Colonic mucosa (tissue), 4 donors: ENCODE measurements around the gene SLC22A13. TPM values are rescaled to one million over a fixed set of nuclear protein-coding genes. Genes with fewer than 3 reads are reported as not detected.

Experiments used
- DNase-seq: peaks from one replicate; pipeline ENCODE4 v3.0.0-alpha.2; 2020
- H3K27ac ChIP-seq: fragments of 200-600 bp; one replicate; pipeline ENCODE4 v1.8.0; 2021
- H3K27me3 ChIP-seq: fragments of 200-600 bp; one replicate; pipeline ENCODE4 v1.8.0; 2021
- H3K36me3 ChIP-seq: fragments of 200-600 bp; one replicate; pipeline ENCODE4 v1.8.0; 2021
- H3K4me1 ChIP-seq: fragments of 200-600 bp; one replicate; pipeline ENCODE4 v1.8.0; 2021; ENCODE audit warnings: mild to moderate bottlenecking
- H3K4me3 ChIP-seq: fragments of 200-600 bp; one replicate; pipeline ENCODE4 v1.8.0; 2021
- H3K9ac ChIP-seq, 2 donors: one replicate each; pipeline ENCODE4 v1.7.0; 2013; ENCODE audit warnings: control low read depth in 2 of 2, low read depth in 2 of 2, low read length in 2 of 2
- H3K9me3 ChIP-seq: fragments of 200-600 bp; one replicate; pipeline ENCODE4 v1.8.0; 2021
- intact Hi-C: fragments of 100-400 bp; cut with DNase I; formaldehyde crosslinking; loops from one replicate; pipeline ENCODE4 v1.14.1; 2022
- total RNA-seq, 2 donors: library from RNA; stranded (reverse); fragmentation: NEBNext Ultra II Directional in 1 of 2; extraction: Animal tissue kit (Norgen Biotek cat#: 25700) in 1 of 2; gene quantifications; one replicate each; pipeline ENCODE4 v1.2.1, GENCODE V29; 2021
- TF ChIP-seq, protein P1 (sequence below): fragments of 200-600 bp; IDR thresholded peaks from one replicate; pipeline ENCODE4 v1.8.0; 2022; ENCODE audit warnings: antibody characterized with exemption, mild to moderate bottlenecking
- donor health status: healthy.
- donor health status: DM: no; HTN: no; CAD: no.
- donor health status: DM: no; HTN: no; CAD: no.

The SLC22A13 gene
- total RNA-seq = 1 to 10 TPM in 1 of 2 donors, under 1 TPM in 1; 0.27 to 1.1 TPM

- DNase-seq = no peak
- Histone ChIP-seq H3K27me3 (no peaks in the 10 kb centered on the region), H3K36me3 (no peaks in the 10 kb centered on the region), H3K9ac (no peak within 1 kb of the TSS), H3K9me3 (no peaks in the 10 kb centered on the region), H3K4me3 (no peak within 1 kb of the TSS), H3K4me1 (no peaks in the 10 kb centered on the region), H3K27ac (no peak within 1 kb of the TSS)
- TF ChIP-seq, protein P1, sequence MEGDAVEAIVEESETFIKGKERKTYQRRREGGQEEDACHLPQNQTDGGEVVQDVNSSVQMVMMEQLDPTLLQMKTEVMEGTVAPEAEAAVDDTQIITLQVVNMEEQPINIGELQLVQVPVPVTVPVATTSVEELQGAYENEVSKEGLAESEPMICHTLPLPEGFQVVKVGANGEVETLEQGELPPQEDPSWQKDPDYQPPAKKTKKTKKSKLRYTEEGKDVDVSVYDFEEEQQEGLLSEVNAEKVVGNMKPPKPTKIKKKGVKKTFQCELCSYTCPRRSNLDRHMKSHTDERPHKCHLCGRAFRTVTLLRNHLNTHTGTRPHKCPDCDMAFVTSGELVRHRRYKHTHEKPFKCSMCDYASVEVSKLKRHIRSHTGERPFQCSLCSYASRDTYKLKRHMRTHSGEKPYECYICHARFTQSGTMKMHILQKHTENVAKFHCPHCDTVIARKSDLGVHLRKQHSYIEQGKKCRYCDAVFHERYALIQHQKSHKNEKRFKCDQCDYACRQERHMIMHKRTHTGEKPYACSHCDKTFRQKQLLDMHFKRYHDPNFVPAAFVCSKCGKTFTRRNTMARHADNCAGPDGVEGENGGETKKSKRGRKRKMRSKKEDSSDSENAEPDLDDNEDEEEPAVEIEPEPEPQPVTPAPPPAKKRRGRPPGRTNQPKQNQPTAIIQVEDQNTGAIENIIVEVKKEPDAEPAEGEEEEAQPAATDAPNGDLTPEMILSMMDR = no peak
- intact Hi-C loops = no loop called here
Observed at GRCh38 chr3:38265604-38266307, at the start of gene SLC22A13. Gene SLC22A13, plus strand, starts transcription at chr3:38265812. Its CDS starts 49 bp downstream, at chr3:38265861.

DNA sequence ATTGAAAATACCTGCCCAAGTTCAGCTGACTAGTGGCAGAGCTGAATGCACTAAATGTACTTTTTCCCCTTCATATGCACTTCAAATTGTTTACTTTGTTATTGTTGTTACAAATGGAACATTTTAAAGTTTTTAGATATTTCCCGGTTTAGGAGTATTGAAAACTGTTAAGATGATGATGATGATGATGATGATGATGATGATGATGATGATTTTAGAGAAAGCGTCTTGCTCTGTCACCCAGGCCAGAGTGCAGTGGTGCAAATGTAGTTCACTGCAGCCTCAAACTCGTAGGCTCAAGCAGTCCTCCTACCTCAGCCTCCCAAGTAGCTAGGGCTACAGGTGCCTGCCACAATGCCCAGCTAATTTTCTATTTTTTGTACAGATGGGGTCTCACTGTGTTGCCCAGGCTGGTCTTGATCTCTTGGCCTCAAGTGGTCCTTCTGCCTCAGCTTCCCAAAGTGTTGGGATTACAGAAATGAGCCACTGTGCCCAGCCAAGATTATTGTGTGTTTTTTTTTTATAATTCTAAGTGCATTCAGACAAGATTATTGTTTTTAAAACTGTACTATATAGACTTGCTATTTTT lies 45.9 kb upstream of the SLC22A13 start:
- no peak for DNase-seq
- Histone ChIP-seq H3K9ac (no peak overlapping the region), H3K36me3 (no peaks in the 10 kb centered on the region), H3K27me3 (no peaks in the 10 kb centered on the region), H3K4me3 (no peak overlapping the region), H3K4me1 (no peaks in the 10 kb centered on the region), H3K9me3 (no peaks in the 10 kb centered on the region), H3K27ac (no peak overlapping the region)
- intact Hi-C loops = no loop called here
- TF ChIP-seq, protein P1 = no peak

GRCh38 chr3:38221005-38221404 lies 44.6 kb upstream of the SLC22A13 start:
- no peak overlapping the region for H3K9ac ChIP-seq
- intact Hi-C loops = no loop called here
- no peak overlapping the region for H3K27ac ChIP-seq
- H3K4me1 ChIP-seq = no peaks in the 10 kb centered on the region
- H3K36me3 ChIP-seq = no peaks in the 10 kb centered on the region
- H3K4me3 ChIP-seq = no peak overlapping the region
- H3K27me3 ChIP-seq = no peaks in the 10 kb centered on the region
- H3K9me3 ChIP-seq = no peaks in the 10 kb centered on the region
- DNase-seq = no peak
- TF ChIP-seq, protein P1 = no peak

GRCh38 chr3:38222032-38222634 lies 43.5 kb upstream of the SLC22A13 start:
- TF ChIP-seq, protein P1 = no peak
- H3K9me3 ChIP-seq = no peaks in the 10 kb centered on the region
- no peak overlapping the region for H3K4me3 ChIP-seq
- intact Hi-C loops = no loop called here
- no peaks in the 10 kb centered on the region for H3K4me1 ChIP-seq
- H3K36me3 ChIP-seq = no peaks in the 10 kb centered on the region
- H3K27ac ChIP-seq = no peak overlapping the region
- no peak overlapping the region for H3K9ac ChIP-seq
- DNase-seq = no peak
- no peaks in the 10 kb centered on the region for H3K27me3 ChIP-seq

GRCh38 chr3:38224357-38224756 lies 41.3 kb upstream of the SLC22A13 start:
- Histone ChIP-seq H3K4me3 (no peak overlapping the region), H3K36me3 (no peaks in the 10 kb centered on the region), H3K27me3 (no peaks in the 10 kb centered on the region), H3K27ac (no peak overlapping the region), H3K9me3 (no peaks in the 10 kb centered on the region), H3K9ac (no peak overlapping the region), H3K4me1 (no peaks in the 10 kb centered on the region)
- TF ChIP-seq, protein P1 = no peak
- intact Hi-C loops = no loop called here
- DNase-seq = no peak
